ENCODE results near the gene MEIS1.
"Not testable (repeated sequence)": the region's sequence is repeated elsewhere in the genome, so short reads cannot be mapped to it uniquely, and the experiment has no call there.

MEIS1 gene

GRCh38 chr2:66470199-66470598, 35.3 kb downstream of the MEIS1 start:
- FAIRE-seq: no peak

- no peak for FAIRE-seq
Observed at GRCh38 chr2:66472225-66472843, 37.4 kb downstream of the MEIS1 start.

GRCh38 chr2:66477135-66477842, 42.4 kb downstream of the MEIS1 start:
- no peak for FAIRE-seq

- FAIRE-seq: no peak
Observed at GRCh38 chr2:66478299-66478698, 43.4 kb downstream of the MEIS1 start.

GRCh38 chr2:66478731-66479316, 43.9 kb downstream of the MEIS1 start:
- no peak for FAIRE-seq

GRCh38 chr2:66481100-66481549, 46.2 kb downstream of the MEIS1 start:
- no peak for FAIRE-seq

- not testable (repeated sequence) for FAIRE-seq
Observed at GRCh38 chr2:66485252-66485651, 50.3 kb downstream of the MEIS1 start.

- no peak for FAIRE-seq
Observed at GRCh38 chr2:66488946-66489345, 54.0 kb downstream of the MEIS1 start.

- FAIRE-seq: no peak
Observed at GRCh38 chr2:66489436-66489835, 54.5 kb downstream of the MEIS1 start.

- FAIRE-seq: no peak
Observed at GRCh38 chr2:66490588-66491001, 55.7 kb downstream of the MEIS1 start.

GRCh38 chr2:66494708-66495107, 59.8 kb downstream of the MEIS1 start:
- FAIRE-seq: no peak

GRCh38 chr2:66495788-66496640, 61.1 kb downstream of the MEIS1 start:
- FAIRE-seq: no peak

- no peak for FAIRE-seq
Observed at GRCh38 chr2:66496670-66497420, 61.9 kb downstream of the MEIS1 start.

GRCh38 chr2:66497431-66498288, 62.7 kb downstream of the MEIS1 start:
- FAIRE-seq: no peak

GRCh38 chr2:66498289-66498975, 63.5 kb downstream of the MEIS1 start:
- FAIRE-seq: no peak

- FAIRE-seq: no peak
Observed at GRCh38 chr2:66501267-66501666, 66.3 kb downstream of the MEIS1 start.

GRCh38 chr2:66506265-66506664, 71.3 kb downstream of the MEIS1 start:
- no peak for FAIRE-seq

GRCh38 chr2:66507673-66508201, 72.8 kb downstream of the MEIS1 start:
- no peak for FAIRE-seq

GRCh38 chr2:66508484-66509071, 73.7 kb downstream of the MEIS1 start:
- no peak for FAIRE-seq

- FAIRE-seq: no peak
Observed at GRCh38 chr2:66509326-66509811, 74.4 kb downstream of the MEIS1 start.
